GM21526 (cell line): ENCODE data around the gene FMNL2.

Experiments used
- ATAC-seq: cut with Tn5 transposase; IDR thresholded peaks from one replicate; pipeline ENCODE4 v1.9.1; 2021; ENCODE audit warnings: moderate library complexity; ENCODE audit not compliant: unreplicated experiment, low FRiP score

Gene FMNL2

GRCh38 chr2:152566728-152567069 is 231.7 kb downstream of the FMNL2 start:
- ATAC-seq: peak; percentile 36

GRCh38 chr2:152568531-152568930 is 233.6 kb downstream of the FMNL2 start:
- no peak for ATAC-seq

- ATAC-seq: no peak
Observed at GRCh38 chr2:152569186-152569585, 234.2 kb downstream of the FMNL2 start.

- no peak for ATAC-seq
Observed at GRCh38 chr2:152571048-152571766, 236.2 kb downstream of the FMNL2 start.

- ATAC-seq: no peak
Observed at GRCh38 chr2:152572031-152572430, 237.1 kb downstream of the FMNL2 start.

- ATAC-seq: peak; percentile 80
Observed at GRCh38 chr2:152573168-152573567, 238.2 kb downstream of the FMNL2 start.

GRCh38 chr2:152577579-152577978 is 242.6 kb downstream of the FMNL2 start:
- ATAC-seq: no peak

- ATAC-seq: no peak
Observed at GRCh38 chr2:152578573-152578972, 243.6 kb downstream of the FMNL2 start.

GRCh38 chr2:152580714-152581113 is 245.7 kb downstream of the FMNL2 start:
- no peak for ATAC-seq

GRCh38 chr2:152581360-152581759 is 246.4 kb downstream of the FMNL2 start:
- no peak for ATAC-seq

- no peak for ATAC-seq
Observed at GRCh38 chr2:152582081-152582480, 247.1 kb downstream of the FMNL2 start.

GRCh38 chr2:152583512-152584229 is 248.7 kb downstream of the FMNL2 start:
- ATAC-seq: no peak

GRCh38 chr2:152584301-152584700 is 249.3 kb downstream of the FMNL2 start:
- ATAC-seq: no peak

- ATAC-seq: no peak
Observed at GRCh38 chr2:152585830-152586484, 251.0 kb downstream of the FMNL2 start.

GRCh38 chr2:152587187-152587947 is 252.4 kb downstream of the FMNL2 start:
- ATAC-seq: no peak

GRCh38 chr2:152588998-152589397 is 254.0 kb downstream of the FMNL2 start:
- ATAC-seq: no peak

- ATAC-seq: peak; percentile 88
Observed at GRCh38 chr2:152594022-152594766, 259.2 kb downstream of the FMNL2 start.

- ATAC-seq: no peak
Observed at GRCh38 chr2:152594792-152595191, 259.8 kb downstream of the FMNL2 start.

GRCh38 chr2:152598975-152599759 is 264.2 kb downstream of the FMNL2 start:
- no peak for ATAC-seq
